Fibroblast of gingiva (primary cell): ENCODE results near the gene DCTN4.
A peak's percentile ranks its signal among the peaks of the same experiment; 100 is the strongest.

Experiments used
- DNase-seq: peaks from one replicate; pipeline ENCODE4 v3.0.0-alpha.2; 2011; ENCODE audit warnings: low read depth

The DCTN4 gene

GRCh38 chr5:150740992-150741391, 17.8 kb downstream of the DCTN4 start:
- no peak for DNase-seq

GRCh38 chr5:150738862-150739261, 20.0 kb downstream of the DCTN4 start:
- DNase-seq = no peak

GRCh38 chr5:150734579-150735384, 24.0 kb downstream of the DCTN4 start:
- DNase-seq = no peak

- DNase-seq = no peak
Observed at GRCh38 chr5:150731669-150732242, 27.1 kb downstream of the DCTN4 start.

- DNase-seq = peak; percentile 21
Observed at GRCh38 chr5:150729859-150730258, 29.0 kb downstream of the DCTN4 start.

- no peak for DNase-seq
Observed at GRCh38 chr5:150723845-150724244, 35.0 kb downstream of the DCTN4 start.

- no peak for DNase-seq
Observed at GRCh38 chr5:150710165-150710564, 48.7 kb downstream of the DCTN4 start.

GRCh38 chr5:150706776-150707390, 51.9 kb downstream of the DCTN4 start:
- DNase-seq = no peak

- DNase-seq = peak; percentile 2
Observed at GRCh38 chr5:150703762-150704161, 55.1 kb downstream of the DCTN4 start.

- DNase-seq = peak; percentile 83
Observed at GRCh38 chr5:150700594-150701377, 58.0 kb downstream of the DCTN4 start, which contains the start of gene RBM22. Gene RBM22, minus strand, starts transcription at chr5:150701062. Its CDS starts 77 bp downstream, at chr5:150700985.

GRCh38 chr5:150700246-150700593, 58.6 kb downstream of the DCTN4 start:
- peak; percentile 1 for DNase-seq

GRCh38 chr5:150694612-150695011, 64.2 kb downstream of the DCTN4 start:
- peak; percentile 10 for DNase-seq

- no peak for DNase-seq
Observed at GRCh38 chr5:150692276-150692675, 66.5 kb downstream of the DCTN4 start.

- DNase-seq = no peak
Observed at GRCh38 chr5:150690760-150691159, 68.1 kb downstream of the DCTN4 start.

GRCh38 chr5:150689120-150689519, 69.7 kb downstream of the DCTN4 start:
- no peak for DNase-seq

- DNase-seq = no peak
Observed at GRCh38 chr5:150676578-150676977, 82.2 kb downstream of the DCTN4 start.

GRCh38 chr5:150675069-150675468, 83.7 kb downstream of the DCTN4 start:
- DNase-seq = no peak

- no peak for DNase-seq
Observed at GRCh38 chr5:150674341-150674821, 84.4 kb downstream of the DCTN4 start.

- DNase-seq = no peak
Observed at GRCh38 chr5:150672884-150673275, 85.9 kb downstream of the DCTN4 start.

- DNase-seq = no peak
Observed at GRCh38 chr5:150672237-150672883, 86.5 kb downstream of the DCTN4 start.

GRCh38 chr5:150671509-150672236, 87.1 kb downstream of the DCTN4 start:
- DNase-seq = no peak
